DMS153 treated with DMSO at 0.1 percent for 48 hours (cell line): ENCODE results near the gene MBD5.

Source experiments
- DNase-seq: peaks from one replicate; lab custom pipeline; 2025; ENCODE audit not compliant: unreplicated experiment; lab: John Stamatoyannopoulos, UW

The MBD5 gene

GRCh38 chr2:148218326-148219075, 197.6 kb downstream of the MBD5 start:
- no peak for DNase-seq

DNA sequence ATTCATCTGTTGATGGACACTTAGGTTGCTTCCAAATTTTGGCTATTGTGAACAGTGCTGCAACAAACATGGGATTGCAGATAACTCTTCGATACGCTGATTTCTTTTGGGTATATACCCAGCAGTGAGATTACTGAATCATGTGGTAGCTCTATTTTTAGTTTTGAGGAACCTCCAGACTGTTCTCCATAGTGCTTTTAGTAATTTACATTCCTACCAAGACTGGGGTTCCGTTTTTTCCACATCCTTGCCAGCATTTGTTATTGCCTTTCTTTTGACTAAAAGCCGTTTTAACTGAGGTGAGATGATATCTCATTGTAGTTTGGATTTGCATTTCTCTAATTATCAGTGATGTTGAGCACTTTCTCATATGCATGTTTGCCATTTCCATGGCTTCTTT, 200.3 kb downstream of the MBD5 start:
- no peak for DNase-seq

DNA sequence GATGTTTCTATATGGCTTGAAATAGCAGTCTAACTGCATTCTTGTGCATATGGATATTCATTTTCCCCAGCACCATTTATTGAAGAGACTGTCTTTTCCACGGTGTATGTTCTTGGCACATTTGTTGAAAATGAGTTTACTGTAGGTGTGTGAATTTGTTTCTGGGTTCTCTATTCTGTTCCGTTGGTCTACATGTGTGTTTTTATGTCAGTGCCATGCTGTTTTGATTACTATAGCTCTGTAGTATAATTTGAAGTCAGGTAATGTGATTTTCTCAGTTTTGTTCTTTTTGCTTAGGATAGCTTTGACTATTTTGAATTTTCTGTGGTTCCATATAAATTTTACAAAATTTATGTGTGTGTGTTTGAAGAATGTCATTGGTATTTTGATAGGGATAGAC, 201.0 kb downstream of the MBD5 start:
- no peak for DNase-seq

DNA sequence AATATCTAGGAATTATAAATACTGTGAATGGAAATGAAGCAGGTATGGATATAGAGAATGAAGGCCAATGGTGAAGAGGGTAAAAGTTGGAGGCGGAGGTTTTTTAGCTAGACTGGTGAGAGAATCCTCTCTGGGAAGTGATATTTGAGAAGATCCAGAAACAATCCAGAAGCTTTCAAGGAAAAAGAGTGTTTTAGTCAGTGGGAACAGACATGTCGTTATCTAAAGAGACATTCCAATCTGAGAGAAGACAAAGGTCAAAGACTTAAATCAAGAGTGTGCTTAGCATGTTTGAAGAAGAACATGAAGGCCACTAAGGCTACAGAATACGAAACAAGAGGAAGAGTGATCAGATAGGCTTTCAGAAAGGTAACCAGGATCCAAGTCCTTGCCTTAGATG, 211.0 kb downstream of the MBD5 start:
- DNase-seq, result no peak

DNA sequence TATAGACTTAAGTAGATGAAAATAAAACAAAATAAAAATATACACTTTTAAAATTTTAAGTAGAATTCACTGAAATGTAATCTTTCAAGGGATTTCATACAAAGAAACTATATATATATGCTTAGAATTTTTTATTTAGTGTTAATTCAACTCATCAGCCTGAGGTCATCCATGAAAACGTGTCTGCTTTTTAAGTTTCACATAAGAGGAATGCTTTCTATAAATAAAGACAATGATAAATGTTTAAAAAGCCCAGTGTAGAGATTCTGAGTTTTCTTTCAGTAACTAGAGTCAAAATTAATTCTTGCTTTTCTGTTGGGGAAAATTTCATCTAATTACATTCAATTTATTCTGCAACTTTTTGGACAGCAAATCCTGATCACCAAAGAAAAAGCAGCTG, 213.3 kb downstream of the MBD5 start:
- DNase-seq, result no peak

DNA sequence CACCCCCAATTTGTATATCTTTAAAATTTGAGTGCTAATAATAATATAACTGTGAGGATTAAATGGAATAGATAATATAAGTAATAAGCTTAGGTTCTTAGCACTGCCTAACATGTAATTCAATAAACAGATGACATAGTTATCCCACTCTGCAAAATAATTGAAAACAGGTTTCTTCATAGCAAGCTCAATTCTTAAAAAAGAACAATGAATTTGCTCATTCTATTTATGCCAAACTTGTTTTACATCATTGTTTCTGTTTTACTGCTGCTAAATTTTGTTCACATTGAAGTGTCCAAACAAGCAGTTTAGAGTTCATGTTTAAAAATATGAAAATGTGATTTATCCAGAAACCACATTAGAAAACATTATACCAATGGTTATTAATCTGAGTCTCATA, 217.0 kb downstream of the MBD5 start:
- DNase-seq, result no peak

DNA sequence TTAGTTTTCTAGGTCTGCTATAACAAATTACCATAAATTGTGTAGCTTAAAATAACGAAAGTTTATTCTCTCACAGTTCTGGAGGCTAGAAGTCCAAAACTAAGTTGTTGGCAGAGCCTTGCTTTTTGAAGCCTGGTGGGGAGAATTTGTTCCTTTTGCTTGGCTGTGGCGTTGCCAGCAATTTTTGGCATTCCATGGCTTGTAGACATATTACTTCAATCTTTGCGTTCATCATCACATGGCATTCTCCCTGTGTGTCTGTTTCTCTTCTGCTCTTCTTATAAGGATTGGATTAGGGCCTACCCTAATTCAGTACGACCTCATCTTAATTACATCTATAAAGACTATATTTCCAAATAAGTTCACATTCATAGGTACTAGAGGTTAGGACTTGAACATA, 217.7 kb downstream of the MBD5 start:
- no peak for DNase-seq

DNA sequence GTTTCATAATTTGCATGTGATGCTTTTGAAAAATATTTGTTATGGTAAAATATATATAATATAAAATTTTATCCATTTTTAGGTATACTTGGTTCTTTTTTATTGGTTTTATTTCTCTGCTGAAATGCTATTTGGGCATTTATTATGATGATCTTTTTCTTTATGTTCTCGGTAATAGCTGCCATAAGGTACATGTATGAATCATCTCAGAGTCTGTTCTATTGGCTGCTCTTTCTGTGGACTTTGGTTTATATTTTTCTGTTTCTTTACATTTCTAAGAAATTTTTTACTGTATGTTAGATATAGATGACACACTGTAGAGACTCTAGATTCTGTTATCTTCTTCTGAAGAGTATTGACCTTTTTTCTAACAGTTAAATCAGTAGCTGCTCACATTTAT, 219.9 kb downstream of the MBD5 start:
- DNase-seq, result no peak

GRCh38 chr2:148244593-148245292, 223.9 kb downstream of the MBD5 start:
- no peak for DNase-seq

- no peak for DNase-seq
These were observed 231.1 kb downstream of the MBD5 start for GRCh38 chr2:148251993-148252392.

- no peak for DNase-seq
These were observed 231.8 kb downstream of the MBD5 start for GRCh38 chr2:148252646-148253045.

DNA sequence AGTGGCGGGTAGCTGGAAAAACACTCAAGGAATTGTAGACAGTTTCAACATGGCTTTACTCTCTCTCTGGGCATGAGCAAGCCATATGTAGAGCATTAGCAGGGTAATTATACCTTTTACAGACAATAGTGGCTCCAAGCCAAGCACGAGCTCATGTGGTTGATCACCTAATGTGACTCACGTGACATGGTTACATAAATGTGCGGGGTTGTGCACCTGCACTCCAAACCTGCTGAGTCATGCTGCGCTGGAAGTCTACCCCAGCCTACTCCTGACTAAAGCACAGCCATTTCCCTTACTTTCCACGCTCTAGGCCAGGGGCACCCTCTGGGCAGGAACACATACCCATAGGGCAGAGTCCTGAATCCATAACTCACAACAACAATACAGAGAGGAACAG, 232.8 kb downstream of the MBD5 start:
- DNase-seq, result no peak

DNA sequence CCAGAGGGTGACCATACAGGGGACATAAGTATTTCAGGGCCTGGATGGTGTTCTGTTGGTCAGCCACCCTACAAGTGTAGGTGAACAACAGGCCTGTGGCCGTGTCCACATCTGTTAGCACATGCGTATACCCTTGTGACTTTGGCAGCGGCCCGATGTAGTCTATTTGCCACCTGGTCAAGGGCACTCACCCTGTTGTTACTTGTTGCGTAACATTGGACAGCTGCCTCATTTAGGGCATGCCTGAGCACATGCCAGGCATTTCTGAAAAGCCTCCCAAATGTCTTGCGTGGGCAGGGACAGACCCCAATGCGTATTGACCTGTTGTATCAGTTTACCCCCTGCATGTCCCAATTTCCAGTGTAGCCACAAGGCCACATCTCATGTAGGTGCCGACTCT, 235.0 kb downstream of the MBD5 start:
- DNase-seq, result no peak

GRCh38 chr2:148257276-148257675, 236.4 kb downstream of the MBD5 start:
- DNase-seq, result no peak

- no peak for DNase-seq
These were observed 237.2 kb downstream of the MBD5 start for GRCh38 chr2:148258124-148258523.

DNA sequence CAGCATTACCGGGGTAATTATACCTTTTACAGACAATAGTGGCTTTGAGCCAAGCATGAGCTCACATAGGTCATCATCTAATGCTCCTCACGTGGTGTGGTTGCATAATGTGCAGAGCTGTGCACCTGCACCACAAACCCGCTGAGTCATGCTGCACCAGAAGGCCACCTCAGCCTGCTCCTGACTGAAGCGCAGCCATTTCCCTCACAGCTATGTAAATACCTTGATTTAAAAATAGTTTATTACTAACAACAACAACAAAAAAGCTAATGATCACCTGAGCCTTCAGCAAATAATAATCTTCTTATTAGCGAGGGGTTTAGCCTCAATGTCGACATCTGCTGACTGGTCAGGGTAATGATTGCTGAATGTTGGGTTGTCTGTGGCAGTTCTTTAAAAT, 238.8 kb downstream of the MBD5 start:
- no peak for DNase-seq

GRCh38 chr2:148263890-148264289, 243.0 kb downstream of the MBD5 start:
- DNase-seq, result no peak

- DNase-seq, result no peak
These were observed 252.3 kb downstream of the MBD5 start for GRCh38 chr2:148273158-148273691.

- no peak for DNase-seq
These were observed 258.3 kb downstream of the MBD5 start for GRCh38 chr2:148279216-148279615.

- DNase-seq, result no peak
These were observed 261.3 kb downstream of the MBD5 start for GRCh38 chr2:148282201-148282600.

DNA sequence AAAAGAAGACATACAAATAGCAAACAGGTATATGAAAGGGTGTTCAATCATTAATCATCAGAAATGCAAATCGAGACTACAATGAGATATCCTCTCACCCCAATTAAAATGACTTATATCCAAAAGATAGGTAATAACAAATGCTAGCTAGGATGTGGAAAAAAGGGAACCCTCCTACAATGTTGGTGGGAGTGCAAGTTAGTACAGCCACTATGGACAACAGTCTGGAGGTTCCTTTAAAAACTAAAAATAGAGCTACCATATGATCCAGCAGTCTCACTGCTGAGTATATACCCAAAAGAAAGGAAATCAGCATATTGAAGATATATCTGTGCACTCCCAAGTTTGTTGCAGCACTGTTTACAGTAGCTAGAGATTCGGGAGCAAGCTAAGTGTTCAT, 271.5 kb downstream of the MBD5 start:
- DNase-seq, result no peak

DNA sequence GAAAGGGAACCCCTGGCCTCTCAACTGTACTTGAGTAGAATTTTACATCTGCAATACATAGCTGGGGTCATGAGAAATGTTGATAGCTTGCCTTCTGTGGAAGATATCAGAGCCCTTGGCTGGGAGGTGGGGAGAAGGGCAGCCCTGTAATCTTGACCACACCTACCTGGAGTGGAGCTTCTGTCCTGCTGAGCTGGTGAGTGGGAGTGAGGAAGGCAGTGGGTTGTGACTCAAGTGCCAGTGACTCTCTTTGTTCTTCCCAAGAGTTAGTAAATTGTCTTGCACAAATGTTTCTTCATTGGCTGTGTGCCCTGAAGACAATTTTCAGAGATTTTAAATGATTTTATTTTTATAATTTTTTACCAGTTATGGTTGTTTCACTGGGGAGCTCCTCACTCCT, 277.3 kb downstream of the MBD5 start:
- DNase-seq, result no peak

DNA sequence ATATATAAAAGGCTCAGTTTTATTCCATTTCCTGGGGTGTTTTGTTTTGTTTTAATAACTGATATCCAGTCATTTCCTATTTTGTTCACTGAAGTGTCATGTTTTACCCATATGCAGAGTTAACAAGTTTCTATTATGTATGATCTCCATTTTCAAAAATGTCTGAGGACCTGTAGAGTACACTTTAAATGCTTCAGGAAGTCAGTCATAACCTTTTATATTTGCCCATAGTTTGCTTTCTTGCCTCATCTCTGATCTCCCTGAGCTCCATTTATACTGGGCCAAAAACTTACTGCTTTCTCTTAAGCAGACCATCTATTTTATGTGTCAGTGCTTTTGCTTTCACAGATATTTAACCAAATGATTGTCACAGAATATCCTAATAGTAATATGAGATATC, 278.7 kb downstream of the MBD5 start:
- DNase-seq, result no peak
